Activated T-helper 1 cell treated with Interleukin-2 at 50 U/mL for 16 hours (primary cell): ENCODE data around the gene ARHGEF16.

Source experiments
- DNase-seq: peaks from one replicate; pipeline ENCODE4 v3.0.0-alpha.2; 2020; ENCODE audit warnings: low read depth

ARHGEF16 gene

GRCh38 chr1:3438661-3439180 lies 15.7 kb upstream of the ARHGEF16 start:
- no peak for DNase-seq

- no peak for DNase-seq
Measured at GRCh38 chr1:3439346-3440299, 14.8 kb upstream of the ARHGEF16 start.

GRCh38 chr1:3440300-3440681 lies 14.2 kb upstream of the ARHGEF16 start:
- DNase-seq = no peak

GRCh38 chr1:3440711-3441409 lies 13.6 kb upstream of the ARHGEF16 start:
- no peak for DNase-seq

DNA sequence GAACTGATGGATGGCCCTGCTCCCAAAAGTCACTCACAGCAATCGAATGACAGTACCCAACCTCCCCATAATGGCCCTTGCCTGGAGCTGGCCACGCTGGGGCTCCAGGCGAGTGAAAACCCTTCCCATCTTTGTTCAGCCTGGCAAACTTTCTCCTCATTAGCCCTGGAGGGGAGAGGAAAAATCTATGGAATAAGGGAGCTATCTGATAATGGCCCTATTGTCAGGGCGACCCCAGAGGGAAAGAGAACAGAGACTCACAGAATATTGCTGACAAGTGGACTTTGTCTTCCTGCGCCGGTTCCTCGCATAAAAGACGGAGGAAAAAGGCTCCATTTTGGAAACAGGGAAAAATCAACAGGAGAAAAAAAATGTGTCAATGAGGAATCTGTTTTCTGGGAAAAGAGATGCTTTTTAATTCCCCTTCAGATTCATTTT lies 13.0 kb upstream of the ARHGEF16 start:
- no peak for DNase-seq

- DNase-seq = no peak
Measured at GRCh38 chr1:3441880-3442279, 12.6 kb upstream of the ARHGEF16 start.

GRCh38 chr1:3442331-3442730 lies 12.1 kb upstream of the ARHGEF16 start:
- DNase-seq = no peak

DNA sequence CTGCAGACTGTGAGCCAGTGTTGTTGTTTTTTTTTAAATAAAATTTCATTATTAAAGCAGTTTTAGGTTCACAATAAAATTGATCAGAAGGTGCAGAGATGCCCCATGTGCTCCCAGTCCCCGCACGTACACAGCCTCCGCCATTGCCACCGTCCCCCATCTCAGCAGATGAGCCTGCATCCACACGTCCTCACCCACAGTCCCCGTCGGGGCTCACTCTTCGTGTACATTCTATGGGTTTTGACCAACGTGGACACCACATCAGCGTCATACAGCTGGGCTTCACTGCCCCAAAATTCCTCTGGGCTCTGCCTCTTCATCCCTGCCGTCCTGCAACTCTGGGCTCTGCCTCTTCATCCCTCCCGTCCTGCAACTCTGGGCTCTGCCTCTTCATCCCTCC lies 11.6 kb upstream of the ARHGEF16 start:
- DNase-seq = no peak

DNA sequence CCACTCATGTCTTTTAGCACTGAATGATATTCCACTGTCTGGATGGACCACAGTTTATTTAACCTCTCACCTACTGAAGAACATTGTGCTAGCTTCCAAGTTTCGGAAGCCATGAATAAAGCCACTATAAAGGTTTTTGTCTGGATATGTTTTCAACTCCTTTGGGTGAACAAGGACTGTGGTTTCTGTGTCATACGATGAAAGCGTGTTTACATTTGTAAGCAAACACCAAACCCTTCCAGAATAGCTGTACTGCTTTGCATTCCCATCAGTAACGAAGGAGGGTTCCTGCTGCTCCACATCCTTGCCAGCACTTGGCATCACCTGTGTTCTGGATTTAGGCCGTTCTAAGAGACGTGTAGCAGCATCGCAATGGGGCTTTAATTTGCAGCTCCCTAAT lies 10.7 kb upstream of the ARHGEF16 start:
- no peak for DNase-seq

GRCh38 chr1:3444298-3444697 lies 10.2 kb upstream of the ARHGEF16 start:
- no peak for DNase-seq

DNA sequence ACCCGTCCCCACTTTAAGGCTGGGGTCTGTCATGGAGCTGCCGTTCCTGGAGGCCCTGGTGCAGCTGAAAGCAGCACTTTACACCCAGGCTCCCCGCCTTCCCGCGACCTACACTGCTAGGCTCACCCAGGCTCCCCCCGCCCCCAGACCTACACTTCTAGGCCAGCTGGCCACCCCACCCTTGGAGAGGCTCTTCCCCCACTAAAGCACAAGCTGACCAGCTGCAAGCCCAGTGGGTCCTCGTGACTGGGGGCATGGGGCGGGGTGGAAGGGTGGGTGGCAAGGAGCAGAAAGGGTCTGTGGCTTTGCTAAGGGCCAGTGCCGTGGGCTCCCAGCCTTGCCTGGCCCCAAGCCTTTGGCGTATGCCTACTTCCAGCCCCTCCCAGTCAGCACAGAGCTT lies 9.7 kb upstream of the ARHGEF16 start:
- DNase-seq = no peak

DNA sequence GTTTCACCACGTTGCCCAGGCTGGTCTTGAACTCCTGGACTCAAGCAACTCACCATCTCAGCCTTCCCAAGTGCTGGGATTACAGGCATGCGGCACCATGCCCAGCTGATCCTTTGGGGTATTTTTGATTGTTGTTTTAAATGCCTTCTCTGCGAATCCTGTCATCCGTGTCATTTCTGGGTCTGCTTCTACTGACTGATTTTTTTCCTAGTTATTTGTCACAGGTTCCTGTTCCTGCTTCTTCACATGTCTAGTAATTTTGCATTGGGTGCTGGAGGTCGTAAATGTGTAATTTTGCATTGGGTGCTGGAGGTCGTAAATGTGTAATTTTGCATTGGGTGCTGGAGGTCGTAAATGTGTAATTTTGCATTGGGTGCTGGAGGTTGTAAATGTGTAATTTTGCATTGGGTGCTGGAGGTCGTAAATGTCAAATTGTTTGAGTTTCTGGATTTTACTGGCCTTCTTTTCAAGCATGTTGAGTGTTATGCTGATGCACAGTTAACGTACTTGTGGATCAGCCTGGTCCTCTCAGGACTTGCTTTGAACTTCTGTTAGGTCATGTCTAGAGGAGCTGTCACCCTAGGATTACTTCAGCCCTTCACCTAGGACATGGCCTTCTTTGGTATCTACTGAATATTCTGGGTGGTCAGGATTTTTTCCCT lies 4.1 kb upstream of the ARHGEF16 start:
- no peak for DNase-seq

- no peak for DNase-seq
Measured at GRCh38 chr1:3450983-3451382, 3.5 kb upstream of the ARHGEF16 start.

DNA sequence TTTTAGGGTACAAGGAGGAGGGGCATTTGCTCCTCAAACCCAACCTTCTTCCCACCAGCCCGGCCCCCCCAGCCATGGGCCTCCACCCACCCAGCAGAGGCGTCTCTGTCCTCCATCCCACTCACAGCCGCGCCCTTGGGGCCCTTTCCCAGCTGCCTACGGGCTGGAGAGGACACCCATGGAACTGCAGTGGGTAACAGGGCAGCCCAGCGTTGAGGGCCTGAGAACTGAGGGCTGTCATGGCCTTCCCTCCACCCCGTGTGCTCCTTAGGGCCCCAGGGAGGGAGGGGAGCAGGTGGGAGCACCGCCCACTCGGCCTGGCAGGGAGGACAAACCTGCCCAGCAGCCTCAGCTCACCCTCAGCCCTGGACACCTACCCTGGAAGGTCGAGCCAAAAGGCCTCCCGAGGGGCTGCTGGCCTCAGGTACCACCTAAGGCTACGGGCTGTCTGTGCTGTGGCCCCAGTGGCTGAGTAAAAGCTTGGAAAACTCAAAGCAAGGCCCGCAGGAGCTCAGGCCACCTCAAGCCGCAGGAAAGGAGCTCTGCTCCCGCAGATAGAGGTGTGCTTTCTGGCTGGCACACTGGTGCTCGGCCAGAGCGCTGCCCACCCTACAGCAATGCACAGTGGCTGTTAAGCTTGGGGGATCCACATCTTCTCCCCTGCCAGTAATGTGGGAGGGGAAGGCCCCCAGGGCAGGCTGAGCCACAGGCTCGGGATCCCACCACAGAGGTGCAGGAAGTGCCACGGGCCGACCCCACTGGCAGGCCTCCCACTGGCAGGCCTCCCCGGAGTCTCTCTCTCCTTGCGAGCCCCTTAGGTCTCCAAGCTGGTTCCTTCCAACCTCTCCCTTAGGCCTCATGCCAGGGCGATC lies 2.2 kb upstream of the ARHGEF16 start:
- DNase-seq = no peak

DNA sequence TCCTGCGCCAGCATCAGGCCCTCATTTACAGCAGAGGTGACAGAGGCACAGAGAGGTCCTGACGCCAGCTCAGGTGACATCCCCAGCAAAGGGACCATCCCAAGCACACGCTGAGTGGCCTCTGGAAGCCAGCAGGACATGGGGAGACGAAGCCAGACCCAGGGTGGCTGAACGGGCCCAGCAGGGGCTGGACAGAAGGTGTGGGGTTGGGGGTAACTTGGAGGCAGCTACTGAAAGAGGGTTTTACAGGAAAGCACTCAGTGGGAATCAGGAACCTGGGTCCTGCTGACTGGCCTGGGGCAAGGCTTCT lies 1.6 kb upstream of the ARHGEF16 start:
- no peak for DNase-seq

GRCh38 chr1:3453203-3453761 lies 1.2 kb upstream of the ARHGEF16 start:
- peak; percentile 50 for DNase-seq

GRCh38 chr1:3454811-3455618 lies 550 bp downstream of the ARHGEF16 start:
- no peak for DNase-seq

- no peak for DNase-seq
Measured at GRCh38 chr1:3455670-3456448, 1.4 kb downstream of the ARHGEF16 start.

GRCh38 chr1:3456449-3456963 lies 2.0 kb downstream of the ARHGEF16 start:
- no peak for DNase-seq
